GM21528 (cell line): ENCODE data around the gene CRYGD.
"Not testable (repeated sequence)": the region's sequence is repeated elsewhere in the genome, so short reads cannot be mapped to it uniquely, and the experiment has no call there.

ENCODE experiments used
- ATAC-seq: cut with Tn5 transposase; IDR thresholded peaks from one replicate; pipeline ENCODE4 v1.9.1; 2021; ENCODE audit warnings: mild to moderate bottlenecking, moderate library complexity; ENCODE audit not compliant: unreplicated experiment, low FRiP score

The CRYGD gene

GRCh38 chr2:208130712-208131110 lies 6.4 kb upstream of the CRYGD start:
- no peak for ATAC-seq

GRCh38 chr2:208129744-208130711 lies 5.7 kb upstream of the CRYGD start, which contains the start of gene CRYGC:
Gene CRYGC (minus strand): TSS chr2:208129828. CDS start chr2:208129792, 36 bp downstream.
- ATAC-seq = no peak

- ATAC-seq = no peak
Measured at GRCh38 chr2:208128136-208128535, 3.8 kb upstream of the CRYGD start.

GRCh38 chr2:208127090-208127489 lies 2.8 kb upstream of the CRYGD start:
- no peak for ATAC-seq

GRCh38 chr2:208125251-208125650 lies 927 bp upstream of the CRYGD start:
- no peak for ATAC-seq

GRCh38 chr2:208122248-208122647 lies 2.1 kb downstream of the CRYGD start:
- no peak for ATAC-seq

GRCh38 chr2:208118918-208119317 lies 5.4 kb downstream of the CRYGD start:
- ATAC-seq = no peak

- not testable (repeated sequence) for ATAC-seq
Measured at GRCh38 chr2:208117390-208117789, 6.9 kb downstream of the CRYGD start.

- ATAC-seq = no peak
Measured at GRCh38 chr2:208112969-208113368, 11.4 kb downstream of the CRYGD start.

- not testable (repeated sequence) for ATAC-seq
Measured at GRCh38 chr2:208112273-208112745, 12.0 kb downstream of the CRYGD start.

GRCh38 chr2:208103616-208104015 lies 20.7 kb downstream of the CRYGD start:
- ATAC-seq = no peak

GRCh38 chr2:208101716-208102631 lies 22.4 kb downstream of the CRYGD start:
- no peak for ATAC-seq

GRCh38 chr2:208099682-208100470 lies 24.4 kb downstream of the CRYGD start:
- no peak for ATAC-seq

GRCh38 chr2:208098701-208099100 lies 25.6 kb downstream of the CRYGD start:
- ATAC-seq = not testable (repeated sequence)

GRCh38 chr2:208098267-208098666 lies 26.1 kb downstream of the CRYGD start:
- no peak for ATAC-seq

GRCh38 chr2:208097801-208098200 lies 26.5 kb downstream of the CRYGD start:
- no peak for ATAC-seq

GRCh38 chr2:208097313-208097712 lies 27.0 kb downstream of the CRYGD start:
- no peak for ATAC-seq

GRCh38 chr2:208096080-208096479 lies 28.2 kb downstream of the CRYGD start:
- ATAC-seq = no peak

GRCh38 chr2:208093128-208093527 lies 31.2 kb downstream of the CRYGD start:
- no peak for ATAC-seq
